GM23338 (cell line): ENCODE data around the gene XDH. TPM values are rescaled to one million over a fixed set of nuclear protein-coding genes. Genes with fewer than 3 reads are reported as not detected.

Source experiments
- ATAC-seq: fragments of 200-7000 bp; cut with Tn5 transposase; 3 replicates; pipeline ENCODE4 v1.9.1; 2020
- DNase-seq: peaks from one replicate; pipeline ENCODE4 v3.0.0-alpha.2; 2015; ENCODE audit warnings: low spot score
- H2AFZ ChIP-seq: fragments of 200-600 bp; sonication (generic); 2 replicates; pipeline ENCODE4 v1.8.0; 2016; ENCODE audit warnings: antibody characterized with exemption, mild to moderate bottlenecking, moderate library complexity
- H3F3A ChIP-seq: fragments of 200-600 bp; sonication (generic); replicated peaks from 2 replicates; pipeline ENCODE4 v1.8.0; 2017; ENCODE audit warnings: antibody characterized with exemption, mixed run types, low read depth
- H3K27ac ChIP-seq: fragments of 200-600 bp; sonication (generic); 2 replicates; pipeline ENCODE4 v1.6.1; 2016; ENCODE audit warnings: low read depth
- H3K27me3 ChIP-seq: fragments of 200-600 bp; sonication (generic); 2 replicates; pipeline ENCODE4 v1.8.0; 2016; ENCODE audit warnings: mild to moderate bottlenecking, mixed run types, moderate library complexity; ENCODE audit not compliant: insufficient read depth
- H3K36me3 ChIP-seq: fragments of 200-600 bp; sonication (generic); 2 replicates; pipeline ENCODE4 v1.8.0; 2016; ENCODE audit warnings: mild to moderate bottlenecking; ENCODE audit not compliant: insufficient read depth
- H3K4me1 ChIP-seq: fragments of 200-600 bp; sonication (generic); 2 replicates; pipeline ENCODE4 v1.8.0; 2016; ENCODE audit warnings: mild to moderate bottlenecking, moderate library complexity; ENCODE audit not compliant: insufficient read depth
- H3K4me2 ChIP-seq: fragments of 200-600 bp; sonication (generic); 2 replicates; pipeline ENCODE4 v1.7.1; 2017; ENCODE audit warnings: mixed run types
- H3K4me3 ChIP-seq: fragments of 200-600 bp; sonication (generic); 2 replicates; pipeline ENCODE4 v1.6.1; 2016; ENCODE audit warnings: mixed run types
- H3K79me2 ChIP-seq: fragments of 200-600 bp; sonication (generic); replicated peaks from 2 replicates; pipeline ENCODE4 v1.8.0; 2017; ENCODE audit warnings: mild to moderate bottlenecking; ENCODE audit not compliant: insufficient read depth
- H3K9me2 ChIP-seq: fragments of 200-600 bp; sonication (generic); 2 replicates; pipeline ENCODE4 v1.8.0; 2017; ENCODE audit not compliant: insufficient read depth
- H4K20me1 ChIP-seq: fragments of 200-600 bp; sonication (generic); replicated peaks from 2 replicates; pipeline ENCODE4 v1.8.0; 2017; ENCODE audit warnings: mild to moderate bottlenecking; ENCODE audit not compliant: insufficient read depth
- H3K27ac Mint-ChIP-seq: 2 replicates; pipeline ENCODE4 v1.8.0; 2020; ENCODE audit warnings: inconsistent platforms, mild to moderate bottlenecking, moderate library complexity, mixed read lengths
- H3K27me3 Mint-ChIP-seq: 3 replicates; pipeline ENCODE4 v1.8.0; 2022; ENCODE audit warnings: low read depth, mild to moderate bottlenecking, moderate library complexity, mixed read lengths, inconsistent platforms; ENCODE audit not compliant: insufficient read depth, poor library complexity
- H3K36me3 Mint-ChIP-seq: 3 replicates; pipeline ENCODE4 v1.8.0; 2021; ENCODE audit warnings: low read depth, mild to moderate bottlenecking, inconsistent platforms, moderate library complexity, mixed read lengths
- H3K4me1 Mint-ChIP-seq: 3 replicates; pipeline ENCODE4 v1.8.0; 2020; ENCODE audit warnings: mild to moderate bottlenecking, inconsistent platforms, mixed read lengths
- H3K4me3 Mint-ChIP-seq: 3 replicates; pipeline ENCODE4 v1.8.0; 2021; ENCODE audit warnings: moderate library complexity, mild to moderate bottlenecking, inconsistent platforms, mixed read lengths
- H3K9me3 Mint-ChIP-seq: 3 replicates; pipeline ENCODE4 v1.8.0; 2020; ENCODE audit warnings: moderate library complexity, mild to moderate bottlenecking, inconsistent platforms, mixed read lengths
- CREB1 ChIP-seq: fragments of 250-450 bp; sonication (Bioruptor Pico); IDR thresholded peaks from 2 replicates; pipeline ENCODE4 v1.5.0; 2020; ENCODE audit warnings: low read depth, mild to moderate bottlenecking, moderate library complexity
- EZH2 ChIP-seq: fragments of 200-600 bp; sonication (generic); IDR thresholded peaks from one replicate; pipeline ENCODE4 v1.8.0; 2017; ENCODE audit warnings: antibody characterized with exemption, mild to moderate bottlenecking, low read depth; ENCODE audit not compliant: unreplicated experiment
- EZH2phosphoT487 ChIP-seq: fragments of 200-600 bp; sonication (generic); IDR thresholded peaks from one replicate; pipeline ENCODE4 v1.8.1; 2018; ENCODE audit warnings: antibody characterized with exemption; ENCODE audit not compliant: unreplicated experiment
- JUNB ChIP-seq: IDR thresholded peaks from one replicate; pipeline ENCODE4 v1.6.1; 2016; ENCODE audit warnings: antibody characterized with exemption; ENCODE audit not compliant: unreplicated experiment
- NANOG ChIP-seq: IDR thresholded peaks from 2 replicates; pipeline ENCODE4 v1.6.1; 2016; ENCODE audit warnings: antibody characterized with exemption, borderline replicate concordance
- POLR2AphosphoS5 ChIP-seq: IDR thresholded peaks from 2 replicates; pipeline ENCODE4 v1.6.1; 2016; ENCODE audit warnings: antibody characterized with exemption, low read depth
- STAT1 ChIP-seq: IDR thresholded peaks from one replicate; pipeline ENCODE4 v1.6.1; 2016; ENCODE audit warnings: antibody characterized with exemption; ENCODE audit not compliant: unreplicated experiment
- ZNF331 ChIP-seq: fragments of 250-450 bp; sonication (Bioruptor Pico); IDR thresholded peaks from 2 replicates; pipeline ENCODE4 v1.5.0; 2020; ENCODE audit warnings: low read depth, mild to moderate bottlenecking, moderate library complexity
- polyA plus RNA-seq: library from polyadenylated mRNA; unstranded; fragments of >200 nt; fragmentation: Nextera tagmentation; extraction: Ambion mirVana; gene quantifications from 2 replicates; pipeline ENCODE4 v1.2.1, GENCODE V29; 2016
- total RNA-seq: library from RNA; depleted of rRNA; stranded (reverse); fragments of >200 nt; shearing (Covaris generic); gene quantifications from 2 replicates; pipeline ENCODE4 v1.2.3, GENCODE V29; 2014
- TF ChIP-seq, protein P1 (sequence below), 2 experiments: fragments of 200-600 bp in 1 of 2; sonication (generic) in 1 of 2; conservative IDR thresholded peaks; 2 replicates each; pipeline versions ENCODE4 v1.5.1 to v1.6.1; 2016 to 2017; ENCODE audit warnings: antibody characterized with exemption in 2 of 2, low read depth in 2 of 2, mild to moderate bottlenecking in 2 of 2, moderate library complexity in 1 of 2
- TF ChIP-seq, protein P2 (sequence below): fragments of 250-450 bp; sonication (Bioruptor Pico); IDR thresholded peaks from 2 replicates; pipeline ENCODE4 v1.5.0; 2020; ENCODE audit warnings: mild to moderate bottlenecking, moderate library complexity
- TF ChIP-seq, protein P3 (sequence below): IDR thresholded peaks from one replicate; pipeline ENCODE4 v1.6.1; 2018; ENCODE audit warnings: antibody characterized with exemption; ENCODE audit not compliant: unreplicated experiment

XDH gene
- total and polyA plus RNA-seq, 2 experiments from 2014 or later: 0.55 to 0.87 TPM

DNA sequence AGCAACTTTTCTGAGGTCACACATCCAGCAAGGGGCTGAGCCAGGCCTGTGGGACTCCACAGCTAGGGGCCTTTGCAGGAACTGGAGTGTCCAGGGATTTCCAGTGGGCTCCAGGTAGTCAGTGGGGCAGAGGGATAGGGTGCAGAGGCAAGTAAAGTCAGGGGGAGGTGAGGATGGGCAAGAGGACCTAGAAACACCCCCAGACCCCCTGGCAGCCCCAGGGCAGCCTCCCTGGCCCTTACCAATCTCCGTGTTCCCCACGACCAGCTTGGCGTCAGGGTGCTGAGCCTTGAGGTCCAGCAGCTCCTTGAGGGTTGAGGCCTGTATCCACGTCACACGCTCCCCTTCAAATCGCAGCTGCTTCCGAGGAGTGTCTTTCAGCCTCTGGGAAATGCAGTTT lies 28.4 kb downstream of the XDH start:
- Mint-ChIP-seq H3K36me3 (no peaks in the 10 kb centered on the region), H3K27me3 (no peaks in the 10 kb centered on the region), H3K27ac (no peak overlapping the region), H3K9me3 (no peaks in the 10 kb centered on the region; the same call in 2 of the 3 replicates), H3K4me3 (no peak overlapping the region), H3K4me1 (peaks cover 34% of the 10 kb centered on the region)
- TF ChIP-seq STAT1 (no peak), JUNB (no peak), EZH2 (no peak), POLR2AphosphoS5 (no peak), EZH2phosphoT487 (no peak), ZNF331 (CRISPR knock-in tag) (no peak), NANOG (no peak), CREB1 (CRISPR knock-in tag) (no peak)
- TF ChIP-seq, protein P1, sequence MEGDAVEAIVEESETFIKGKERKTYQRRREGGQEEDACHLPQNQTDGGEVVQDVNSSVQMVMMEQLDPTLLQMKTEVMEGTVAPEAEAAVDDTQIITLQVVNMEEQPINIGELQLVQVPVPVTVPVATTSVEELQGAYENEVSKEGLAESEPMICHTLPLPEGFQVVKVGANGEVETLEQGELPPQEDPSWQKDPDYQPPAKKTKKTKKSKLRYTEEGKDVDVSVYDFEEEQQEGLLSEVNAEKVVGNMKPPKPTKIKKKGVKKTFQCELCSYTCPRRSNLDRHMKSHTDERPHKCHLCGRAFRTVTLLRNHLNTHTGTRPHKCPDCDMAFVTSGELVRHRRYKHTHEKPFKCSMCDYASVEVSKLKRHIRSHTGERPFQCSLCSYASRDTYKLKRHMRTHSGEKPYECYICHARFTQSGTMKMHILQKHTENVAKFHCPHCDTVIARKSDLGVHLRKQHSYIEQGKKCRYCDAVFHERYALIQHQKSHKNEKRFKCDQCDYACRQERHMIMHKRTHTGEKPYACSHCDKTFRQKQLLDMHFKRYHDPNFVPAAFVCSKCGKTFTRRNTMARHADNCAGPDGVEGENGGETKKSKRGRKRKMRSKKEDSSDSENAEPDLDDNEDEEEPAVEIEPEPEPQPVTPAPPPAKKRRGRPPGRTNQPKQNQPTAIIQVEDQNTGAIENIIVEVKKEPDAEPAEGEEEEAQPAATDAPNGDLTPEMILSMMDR (conservative IDR thresholded peaks at IDR 0.05; ENCODE audit: low read depth in 2 of 2): no peak
- TF ChIP-seq, protein P2, sequence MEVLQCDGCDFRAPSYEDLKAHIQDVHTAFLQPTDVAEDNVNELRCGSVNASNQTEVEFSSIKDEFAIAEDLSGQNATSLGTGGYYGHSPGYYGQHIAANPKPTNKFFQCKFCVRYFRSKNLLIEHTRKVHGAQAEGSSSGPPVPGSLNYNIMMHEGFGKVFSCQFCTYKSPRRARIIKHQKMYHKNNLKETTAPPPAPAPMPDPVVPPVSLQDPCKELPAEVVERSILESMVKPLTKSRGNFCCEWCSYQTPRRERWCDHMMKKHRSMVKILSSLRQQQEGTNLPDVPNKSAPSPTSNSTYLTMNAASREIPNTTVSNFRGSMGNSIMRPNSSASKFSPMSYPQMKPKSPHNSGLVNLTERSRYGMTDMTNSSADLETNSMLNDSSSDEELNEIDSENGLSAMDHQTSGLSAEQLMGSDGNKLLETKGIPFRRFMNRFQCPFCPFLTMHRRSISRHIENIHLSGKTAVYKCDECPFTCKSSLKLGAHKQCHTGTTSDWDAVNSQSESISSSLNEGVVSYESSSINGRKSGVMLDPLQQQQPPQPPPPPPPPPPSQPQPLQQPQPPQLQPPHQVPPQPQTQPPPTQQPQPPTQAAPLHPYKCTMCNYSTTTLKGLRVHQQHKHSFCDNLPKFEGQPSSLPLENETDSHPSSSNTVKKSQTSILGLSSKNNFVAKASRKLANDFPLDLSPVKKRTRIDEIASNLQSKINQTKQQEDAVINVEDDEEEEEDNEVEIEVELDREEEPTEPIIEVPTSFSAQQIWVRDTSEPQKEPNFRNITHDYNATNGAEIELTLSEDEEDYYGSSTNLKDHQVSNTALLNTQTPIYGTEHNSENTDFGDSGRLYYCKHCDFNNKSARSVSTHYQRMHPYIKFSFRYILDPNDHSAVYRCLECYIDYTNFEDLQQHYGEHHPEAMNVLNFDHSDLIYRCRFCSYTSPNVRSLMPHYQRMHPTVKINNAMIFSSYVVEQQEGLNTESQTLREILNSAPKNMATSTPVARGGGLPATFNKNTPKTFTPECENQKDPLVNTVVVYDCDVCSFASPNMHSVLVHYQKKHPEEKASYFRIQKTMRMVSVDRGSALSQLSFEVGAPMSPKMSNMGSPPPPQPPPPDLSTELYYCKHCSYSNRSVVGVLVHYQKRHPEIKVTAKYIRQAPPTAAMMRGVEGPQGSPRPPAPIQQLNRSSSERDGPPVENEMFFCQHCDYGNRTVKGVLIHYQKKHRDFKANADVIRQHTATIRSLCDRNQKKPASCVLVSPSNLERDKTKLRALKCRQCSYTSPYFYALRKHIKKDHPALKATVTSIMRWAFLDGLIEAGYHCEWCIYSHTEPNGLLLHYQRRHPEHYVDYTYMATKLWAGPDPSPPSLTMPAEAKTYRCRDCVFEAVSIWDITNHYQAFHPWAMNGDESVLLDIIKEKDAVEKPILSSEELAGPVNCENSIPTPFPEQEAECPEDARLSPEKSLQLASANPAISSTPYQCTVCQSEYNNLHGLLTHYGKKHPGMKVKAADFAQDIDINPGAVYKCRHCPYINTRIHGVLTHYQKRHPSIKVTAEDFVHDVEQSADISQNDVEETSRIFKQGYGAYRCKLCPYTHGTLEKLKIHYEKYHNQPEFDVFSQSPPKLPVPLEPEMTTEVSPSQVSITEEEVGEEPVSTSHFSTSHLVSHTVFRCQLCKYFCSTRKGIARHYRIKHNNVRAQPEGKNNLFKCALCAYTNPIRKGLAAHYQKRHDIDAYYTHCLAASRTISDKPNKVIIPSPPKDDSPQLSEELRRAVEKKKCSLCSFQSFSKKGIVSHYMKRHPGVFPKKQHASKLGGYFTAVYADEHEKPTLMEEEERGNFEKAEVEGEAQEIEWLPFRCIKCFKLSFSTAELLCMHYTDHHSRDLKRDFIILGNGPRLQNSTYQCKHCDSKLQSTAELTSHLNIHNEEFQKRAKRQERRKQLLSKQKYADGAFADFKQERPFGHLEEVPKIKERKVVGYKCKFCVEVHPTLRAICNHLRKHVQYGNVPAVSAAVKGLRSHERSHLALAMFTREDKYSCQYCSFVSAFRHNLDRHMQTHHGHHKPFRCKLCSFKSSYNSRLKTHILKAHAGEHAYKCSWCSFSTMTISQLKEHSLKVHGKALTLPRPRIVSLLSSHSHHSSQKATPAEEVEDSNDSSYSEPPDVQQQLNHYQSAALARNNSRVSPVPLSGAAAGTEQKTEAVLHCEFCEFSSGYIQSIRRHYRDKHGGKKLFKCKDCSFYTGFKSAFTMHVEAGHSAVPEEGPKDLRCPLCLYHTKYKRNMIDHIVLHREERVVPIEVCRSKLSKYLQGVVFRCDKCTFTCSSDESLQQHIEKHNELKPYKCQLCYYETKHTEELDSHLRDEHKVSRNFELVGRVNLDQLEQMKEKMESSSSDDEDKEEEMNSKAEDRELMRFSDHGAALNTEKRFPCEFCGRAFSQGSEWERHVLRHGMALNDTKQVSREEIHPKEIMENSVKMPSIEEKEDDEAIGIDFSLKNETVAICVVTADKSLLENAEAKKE (CRISPR knock-in tag): no peak
- TF ChIP-seq, protein P3, sequence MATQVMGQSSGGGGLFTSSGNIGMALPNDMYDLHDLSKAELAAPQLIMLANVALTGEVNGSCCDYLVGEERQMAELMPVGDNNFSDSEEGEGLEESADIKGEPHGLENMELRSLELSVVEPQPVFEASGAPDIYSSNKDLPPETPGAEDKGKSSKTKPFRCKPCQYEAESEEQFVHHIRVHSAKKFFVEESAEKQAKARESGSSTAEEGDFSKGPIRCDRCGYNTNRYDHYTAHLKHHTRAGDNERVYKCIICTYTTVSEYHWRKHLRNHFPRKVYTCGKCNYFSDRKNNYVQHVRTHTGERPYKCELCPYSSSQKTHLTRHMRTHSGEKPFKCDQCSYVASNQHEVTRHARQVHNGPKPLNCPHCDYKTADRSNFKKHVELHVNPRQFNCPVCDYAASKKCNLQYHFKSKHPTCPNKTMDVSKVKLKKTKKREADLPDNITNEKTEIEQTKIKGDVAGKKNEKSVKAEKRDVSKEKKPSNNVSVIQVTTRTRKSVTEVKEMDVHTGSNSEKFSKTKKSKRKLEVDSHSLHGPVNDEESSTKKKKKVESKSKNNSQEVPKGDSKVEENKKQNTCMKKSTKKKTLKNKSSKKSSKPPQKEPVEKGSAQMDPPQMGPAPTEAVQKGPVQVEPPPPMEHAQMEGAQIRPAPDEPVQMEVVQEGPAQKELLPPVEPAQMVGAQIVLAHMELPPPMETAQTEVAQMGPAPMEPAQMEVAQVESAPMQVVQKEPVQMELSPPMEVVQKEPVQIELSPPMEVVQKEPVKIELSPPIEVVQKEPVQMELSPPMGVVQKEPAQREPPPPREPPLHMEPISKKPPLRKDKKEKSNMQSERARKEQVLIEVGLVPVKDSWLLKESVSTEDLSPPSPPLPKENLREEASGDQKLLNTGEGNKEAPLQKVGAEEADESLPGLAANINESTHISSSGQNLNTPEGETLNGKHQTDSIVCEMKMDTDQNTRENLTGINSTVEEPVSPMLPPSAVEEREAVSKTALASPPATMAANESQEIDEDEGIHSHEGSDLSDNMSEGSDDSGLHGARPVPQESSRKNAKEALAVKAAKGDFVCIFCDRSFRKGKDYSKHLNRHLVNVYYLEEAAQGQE: no peak
- no peak overlapping the region for H3K4me3 ChIP-seq
- H3F3A ChIP-seq: no peaks in the 10 kb centered on the region
- H3K27ac ChIP-seq: no peak overlapping the region
- 0 out of 2 replicates have a peak, but pooled peaks cover 4% of the 10 kb centered on the region for H3K9me2 ChIP-seq
- no peaks in the 10 kb centered on the region for H4K20me1 ChIP-seq
- H3K79me2 ChIP-seq: no peaks in the 10 kb centered on the region
- DNase-seq (no peak), ATAC-seq (no peak)
- no peak overlapping the region for H2AFZ ChIP-seq
- H3K36me3 ChIP-seq: no peaks in the 10 kb centered on the region
- no peaks in the 10 kb centered on the region for H3K27me3 ChIP-seq
- peaks cover 27% of the 10 kb centered on the region; the same call in 1 of the 2 replicates for H3K4me1 ChIP-seq
- H3K4me2 ChIP-seq: no peak overlapping the region
